Activated CD4-positive, alpha-beta T cell treated with anti-CD3 and anti-CD28 coated beads, Interleukin-2, amount 50 U/mL, for 1 hour (primary cell): ENCODE measurements around the gene SLC25A3.
"Not testable (repeated sequence)": the region's sequence is repeated elsewhere in the genome, so short reads cannot be mapped to it uniquely, and the experiment has no call there.

Experiments
- DNase-seq: peaks from one replicate; pipeline ENCODE4 v3.0.0-alpha.2; 2020

Gene SLC25A3

GRCh38 chr12:98593351-98594049 is at the start of gene SLC25A3:
SLC25A3 (plus strand) TSS chr12:98593686; CDS start chr12:98593979, 293 bp downstream.
- peak; percentile 95 for DNase-seq

- DNase-seq, result no peak
Measured at GRCh38 chr12:98543701-98544100, 49.8 kb upstream of the SLC25A3 start.

GRCh38 chr12:98544751-98545150 is 48.7 kb upstream of the SLC25A3 start:
- no peak for DNase-seq

GRCh38 chr12:98549371-98550110 is 43.9 kb upstream of the SLC25A3 start:
- no peak for DNase-seq

GRCh38 chr12:98551787-98552186 is 41.7 kb upstream of the SLC25A3 start:
- no peak for DNase-seq

GRCh38 chr12:98558097-98558496 is 35.4 kb upstream of the SLC25A3 start:
- not testable (repeated sequence) for DNase-seq

GRCh38 chr12:98559666-98560065 is 33.8 kb upstream of the SLC25A3 start:
- DNase-seq, result no peak

- no peak for DNase-seq
Measured at GRCh38 chr12:98561846-98562245, 31.6 kb upstream of the SLC25A3 start.

GRCh38 chr12:98572010-98572409 is 21.5 kb upstream of the SLC25A3 start:
- no peak for DNase-seq

GRCh38 chr12:98574110-98574509 is 19.4 kb upstream of the SLC25A3 start:
- DNase-seq, result no peak

- no peak for DNase-seq
Measured at GRCh38 chr12:98575013-98575412, 18.5 kb upstream of the SLC25A3 start.

GRCh38 chr12:98576795-98577194 is 16.7 kb upstream of the SLC25A3 start:
- DNase-seq, result not testable (repeated sequence)

GRCh38 chr12:98578392-98578791 is 15.1 kb upstream of the SLC25A3 start:
- DNase-seq, result no peak

GRCh38 chr12:98578821-98579220 is 14.7 kb upstream of the SLC25A3 start:
- no peak for DNase-seq

- no peak for DNase-seq
Measured at GRCh38 chr12:98579347-98579746, 14.1 kb upstream of the SLC25A3 start.

- DNase-seq, result no peak
Measured at GRCh38 chr12:98579835-98580234, 13.7 kb upstream of the SLC25A3 start.

- no peak for DNase-seq
Measured at GRCh38 chr12:98580695-98581094, 12.8 kb upstream of the SLC25A3 start.

GRCh38 chr12:98581101-98581500 is 12.4 kb upstream of the SLC25A3 start:
- no peak for DNase-seq

- DNase-seq, result no peak
Measured at GRCh38 chr12:98582093-98582492, 11.4 kb upstream of the SLC25A3 start.

GRCh38 chr12:98587084-98587483 is 6.4 kb upstream of the SLC25A3 start:
- DNase-seq, result no peak

- DNase-seq, result no peak
Measured at GRCh38 chr12:98591209-98591608, 2.3 kb upstream of the SLC25A3 start.

- DNase-seq, result no peak
Measured at GRCh38 chr12:98592825-98593322, 612 bp upstream of the SLC25A3 start.

- DNase-seq, result no peak
Measured at GRCh38 chr12:98594050-98594835, 757 bp downstream of the SLC25A3 start.
